ENCODE measurements around the gene LTA.

The LTA gene

GRCh38 chr6:31569861-31570536, 2.1 kb upstream of the LTA start:
- no peak for DNase-seq (ENCODE audit: low spot score)

- DNase-seq (ENCODE audit: low spot score), result peak; percentile 17
Measured at GRCh38 chr6:31573239-31574105, 1.4 kb downstream of the LTA start.

GRCh38 chr6:31574106-31575061, 2.3 kb downstream of the LTA start:
- DNase-seq (ENCODE audit: low spot score), result no peak

GRCh38 chr6:31575335-31575901, 3.3 kb downstream of the LTA start, which contains the start of gene TNF:
TSS of gene TNF (plus strand) at chr6:31575565. CDS start at chr6:31575742, 177 bp downstream.
- peak; percentile 89 for DNase-seq (ENCODE audit: low spot score)

GRCh38 chr6:31575952-31576685, 4.0 kb downstream of the LTA start:
- DNase-seq (ENCODE audit: low spot score), result peak; percentile 7

GRCh38 chr6:31576897-31577578, 4.9 kb downstream of the LTA start:
- DNase-seq (ENCODE audit: low spot score), result peak; percentile 8

- peak; percentile 7 for DNase-seq (ENCODE audit: low spot score)
Measured at GRCh38 chr6:31577579-31577966, 5.5 kb downstream of the LTA start.

GRCh38 chr6:31578184-31579118, 6.4 kb downstream of the LTA start:
- peak; percentile 97 for DNase-seq (ENCODE audit: low spot score)

- DNase-seq (ENCODE audit: low spot score), result peak; percentile 46
Measured at GRCh38 chr6:31579119-31579505, 7.0 kb downstream of the LTA start.

GRCh38 chr6:31579546-31580437, 7.7 kb downstream of the LTA start:
- peak; percentile 9 for DNase-seq (ENCODE audit: low spot score)

- peak; percentile 3 for DNase-seq (ENCODE audit: low spot score)
Measured at GRCh38 chr6:31580438-31580740, 8.3 kb downstream of the LTA start.

GRCh38 chr6:31580807-31581433, 8.8 kb downstream of the LTA start:
- peak; percentile 81 for DNase-seq (ENCODE audit: low spot score)

- DNase-seq (ENCODE audit: low spot score), result peak; percentile 27
Measured at GRCh38 chr6:31581434-31582229, 9.5 kb downstream of the LTA start.

- DNase-seq (ENCODE audit: low spot score), result peak; percentile 3
Measured at GRCh38 chr6:31582230-31582643, 10.1 kb downstream of the LTA start, which contains the start of gene LTB. TSS of gene LTB (minus strand) at chr6:31582424. CDS start at chr6:31582417, 7 bp downstream.

- DNase-seq (ENCODE audit: low spot score), result peak; percentile 43
Measured at GRCh38 chr6:31585491-31585890, 13.4 kb downstream of the LTA start.

- DNase-seq (ENCODE audit: low spot score), result no peak
Measured at GRCh38 chr6:31586008-31586407, 13.9 kb downstream of the LTA start, which contains the start of gene LST1. TSS of gene LST1 (plus strand) at chr6:31586277. CDS start at chr6:31587300, 1,023 bp downstream.
